Stomach (tissue), 4 donors: Measurements from ENCODE around the gene BLOC1S6.

Experiments
- EP300 ChIP-seq: sonication (generic); formaldehyde crosslinking; IDR thresholded peaks from one replicate; pipeline ENCODE4 v1.6.1; 2017; ENCODE audit warnings: antibody characterized with exemption
- POLR2A ChIP-seq, 4 donors: fragments of 450-650 bp; IDR thresholded peaks; one replicate each; pipeline ENCODE4 v1.6.1; 2016; ENCODE audit warnings: antibody characterized with exemption in 4 of 4, control low read depth in 2 of 4, mild to moderate bottlenecking in 1 of 4, moderate library complexity in 1 of 4
- POLR2AphosphoS5 ChIP-seq, 3 donors: sonication (generic); formaldehyde crosslinking; IDR thresholded peaks; one replicate each; pipeline ENCODE4 v1.6.1; 2016; ENCODE audit warnings: antibody characterized with exemption in 3 of 3
- TF ChIP-seq, protein P1 (sequence below), 7 experiments: fragments of 450-650 bp in 4 of 7; fragments of 200-600 bp in 3 of 7; sonication (generic) in 3 of 7; IDR thresholded peaks; one replicate each; pipeline ENCODE4 v1.5.1; 2016 to 2019; ENCODE audit warnings: antibody characterized with exemption in 7 of 7, control low read depth in 2 of 7, mild to moderate bottlenecking in 1 of 7

DNA sequence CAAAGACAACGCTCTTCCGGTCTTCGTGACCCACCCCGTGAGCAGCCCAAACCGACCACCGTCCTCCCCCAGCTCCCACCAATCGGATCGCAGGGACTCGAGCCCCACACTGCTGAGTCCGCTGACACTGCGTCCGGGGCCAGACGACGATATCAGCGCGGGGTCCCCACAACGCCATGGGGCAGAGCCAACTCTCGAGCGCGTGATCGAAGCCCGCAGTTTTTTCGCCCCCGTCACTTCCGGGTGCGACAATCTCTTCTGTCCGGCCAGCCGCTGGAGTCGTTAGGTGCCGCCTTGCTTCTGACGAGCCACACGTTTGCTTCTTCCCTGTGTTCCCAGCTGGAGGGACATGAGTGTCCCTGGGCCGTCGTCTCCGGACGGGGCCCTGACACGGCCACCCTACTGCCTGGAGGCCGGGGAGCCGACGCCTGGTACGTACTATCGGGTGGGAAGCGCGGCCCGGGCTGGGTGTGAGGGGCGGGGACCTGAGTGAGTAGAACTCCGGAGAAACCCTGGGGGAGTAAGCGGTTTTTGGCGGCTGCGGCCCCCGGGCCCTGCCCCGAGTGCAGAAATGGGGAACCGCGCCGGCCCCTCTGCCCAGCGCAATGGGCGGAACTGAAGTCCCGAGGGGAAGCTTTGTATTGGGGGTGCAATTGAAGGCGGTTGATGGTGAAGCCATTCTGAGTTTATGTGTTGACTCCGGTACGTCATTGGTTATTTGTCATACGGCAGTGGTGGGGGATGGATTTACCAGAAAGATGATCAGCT, at the start of gene BLOC1S6:
- TF ChIP-seq, protein P1, sequence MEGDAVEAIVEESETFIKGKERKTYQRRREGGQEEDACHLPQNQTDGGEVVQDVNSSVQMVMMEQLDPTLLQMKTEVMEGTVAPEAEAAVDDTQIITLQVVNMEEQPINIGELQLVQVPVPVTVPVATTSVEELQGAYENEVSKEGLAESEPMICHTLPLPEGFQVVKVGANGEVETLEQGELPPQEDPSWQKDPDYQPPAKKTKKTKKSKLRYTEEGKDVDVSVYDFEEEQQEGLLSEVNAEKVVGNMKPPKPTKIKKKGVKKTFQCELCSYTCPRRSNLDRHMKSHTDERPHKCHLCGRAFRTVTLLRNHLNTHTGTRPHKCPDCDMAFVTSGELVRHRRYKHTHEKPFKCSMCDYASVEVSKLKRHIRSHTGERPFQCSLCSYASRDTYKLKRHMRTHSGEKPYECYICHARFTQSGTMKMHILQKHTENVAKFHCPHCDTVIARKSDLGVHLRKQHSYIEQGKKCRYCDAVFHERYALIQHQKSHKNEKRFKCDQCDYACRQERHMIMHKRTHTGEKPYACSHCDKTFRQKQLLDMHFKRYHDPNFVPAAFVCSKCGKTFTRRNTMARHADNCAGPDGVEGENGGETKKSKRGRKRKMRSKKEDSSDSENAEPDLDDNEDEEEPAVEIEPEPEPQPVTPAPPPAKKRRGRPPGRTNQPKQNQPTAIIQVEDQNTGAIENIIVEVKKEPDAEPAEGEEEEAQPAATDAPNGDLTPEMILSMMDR (IDR thresholded peaks at IDR 0.05) = no peak
- no peak for TF ChIP-seq EP300
- peak in 2 of 4 donors; percentile 50 to 82 for TF ChIP-seq POLR2A (IDR thresholded peaks at IDR 0.05)
- TF ChIP-seq POLR2AphosphoS5 (IDR thresholded peaks at IDR 0.05) = peak; percentile 63 to 91 (median 89)
